SK-N-SH (cell line): ENCODE results near the gene BCAR3. TPM values are rescaled to one million over a fixed set of nuclear protein-coding genes. Genes with fewer than 3 reads are reported as not detected.

ENCODE experiments used
- CTCF ChIA-PET: fragments of 300-600, 350-600 bp; formaldehyde crosslinking; extraction: SDS; loops from one replicate; lab custom pipeline; 2021; lab: Yijun Ruan, JAX
- POLR2A ChIA-PET: fragments of 350-600 bp; sonication (Branson Sonifier 250); formaldehyde crosslinking; extraction: SDS; loops from one replicate; lab custom pipeline; 2020; ENCODE audit warnings: antibody characterized with exemption, inconsistent platforms; lab: Yijun Ruan, JAX
- DNase-seq: peaks from one replicate; pipeline ENCODE4 v3.0.0; 2012
- H2AFZ ChIP-seq: fragments of 200-600 bp; sonication (generic); 2 replicates; pipeline ENCODE4 v1.8.1; 2016; ENCODE audit warnings: antibody characterized with exemption, mild to moderate bottlenecking, low read depth
- H3F3A ChIP-seq: fragments of 200-600 bp; sonication (generic); replicated peaks from 2 replicates; pipeline ENCODE3; 2016; ENCODE audit warnings: antibody characterized with exemption, mild to moderate bottlenecking; ENCODE audit not compliant: insufficient read depth
- H3K27ac ChIP-seq, 2 experiments: fragments of 200-500 bp in 1 of 2; fragments of 200-600 bp in 1 of 2; sonication (Bioruptor generic) in 1 of 2; sonication (generic), shearing (Covaris generic) in 1 of 2; 2 replicates each; pipeline versions ENCODE4 v1.5.1 to v1.6.1; 2014 to 2016; ENCODE audit warnings: low read depth in 2 of 2, inconsistent platforms in 1 of 2, low read length in 1 of 2, mild to moderate bottlenecking in 1 of 2, mixed read lengths in 1 of 2
- H3K27me3 ChIP-seq: fragments of 200-600 bp; sonication (generic), shearing (Covaris generic); 2 replicates; pipeline ENCODE4 v1.6.1; 2016; ENCODE audit warnings: mixed run types; ENCODE audit not compliant: insufficient read depth
- H3K36me3 ChIP-seq, 2 experiments: fragments of 200-500 bp in 1 of 2; fragments of 200-600 bp in 1 of 2; sonication (Bioruptor generic) in 1 of 2; sonication (generic) in 1 of 2; replicated peaks in 1 of 2; 2 replicates each; pipeline versions ENCODE3 to v1.5.1; 2014 to 2016; ENCODE audit warnings: low read length in 1 of 2, mild to moderate bottlenecking in 1 of 2; ENCODE audit not compliant: insufficient read depth in 2 of 2, control insufficient read depth in 1 of 2
- H3K4me1 ChIP-seq, 2 experiments: fragments of 200-500 bp in 1 of 2; fragments of 200-600 bp in 1 of 2; sonication (Bioruptor generic) in 1 of 2; sonication (generic), shearing (Covaris generic) in 1 of 2; 2 replicates each; pipeline versions ENCODE4 v1.5.1 to v1.6.1; 2014 to 2016; ENCODE audit warnings: low read depth in 1 of 2, low read length in 1 of 2, mixed run types in 1 of 2; ENCODE audit not compliant: insufficient read depth in 2 of 2, control insufficient read depth in 1 of 2
- H3K4me2 ChIP-seq: fragments of 200-600 bp; sonication (generic), shearing (Covaris generic); 2 replicates; pipeline ENCODE4 v1.6.1; 2017; ENCODE audit warnings: mixed run types
- H3K4me3 ChIP-seq, 2 experiments: fragments of 200-500 bp in 1 of 2; fragments of 200-600 bp in 1 of 2; sonication (Bioruptor generic) in 1 of 2; sonication (generic), shearing (Covaris generic) in 1 of 2; 2 replicates each; pipeline versions ENCODE4 v1.5.1 to v1.8.1; 2014 to 2016; ENCODE audit warnings: low read depth in 2 of 2, inconsistent platforms in 1 of 2, low read length in 1 of 2, mild to moderate bottlenecking in 1 of 2, mixed read lengths in 1 of 2, moderate library complexity in 1 of 2
- H3K79me2 ChIP-seq: fragments of 200-600 bp; sonication (generic); 2 replicates; pipeline ENCODE4 v1.8.1; 2017; ENCODE audit warnings: mild to moderate bottlenecking; ENCODE audit not compliant: insufficient read depth
- H3K9ac ChIP-seq: fragments of 200-600 bp; sonication (generic); 2 replicates; pipeline ENCODE4 v1.6.1; 2017; ENCODE audit warnings: mixed run types
- H3K9me2 ChIP-seq: fragments of 200-600 bp; sonication (generic); 2 replicates; pipeline ENCODE4 v1.6.1; 2017; ENCODE audit warnings: mixed run types
- H3K9me3 ChIP-seq: fragments of 200-600 bp; sonication (generic); 2 replicates; pipeline ENCODE4 v1.6.1; 2017; ENCODE audit warnings: mixed run types, mild to moderate bottlenecking, moderate library complexity
- H4K20me1 ChIP-seq: fragments of 200-600 bp; sonication (generic); 2 replicates; pipeline ENCODE4 v1.6.1; 2017; ENCODE audit warnings: mild to moderate bottlenecking, mixed run types; ENCODE audit not compliant: insufficient read depth
- CHD2 ChIP-seq: fragments of 150-350 bp; IDR thresholded peaks from 2 replicates; pipeline ENCODE4 v1.6.1; 2018; ENCODE audit warnings: low read length; ENCODE audit not compliant: partially characterized antibody
- CTCF ChIP-seq: fragments of 200-600 bp; sonication (generic); IDR thresholded peaks from 2 replicates; pipeline ENCODE4 v1.6.1; 2017; ENCODE audit warnings: antibody characterized with exemption, mild to moderate bottlenecking, moderate library complexity
- FOSL2 ChIP-seq: IDR thresholded peaks from 2 replicates; pipeline ENCODE4 v1.4.0; 2012; ENCODE audit warnings: low read depth, mild to moderate bottlenecking, moderate library complexity, borderline replicate concordance
- FOXM1 ChIP-seq: IDR thresholded peaks from 2 replicates; pipeline ENCODE4 v1.4.0; 2012; ENCODE audit warnings: low read depth, mild to moderate bottlenecking
- GATA2 ChIP-seq: sonication (generic); formaldehyde crosslinking; IDR thresholded peaks from 2 replicates; pipeline ENCODE4 v1.5.0; 2020; ENCODE audit warnings: mild to moderate bottlenecking, missing genetic modification reagents
- JUND ChIP-seq: IDR thresholded peaks from 2 replicates; pipeline ENCODE4 v1.4.0; 2012
- MAX ChIP-seq: IDR thresholded peaks from 2 replicates; pipeline ENCODE4 v1.4.0; 2012; ENCODE audit warnings: low read depth
- PBX3 ChIP-seq: IDR thresholded peaks from 2 replicates; pipeline ENCODE4; 2012
- RCOR1 ChIP-seq: fragments of 150-350 bp; IDR thresholded peaks from 2 replicates; pipeline ENCODE4 v1.6.1; 2017; ENCODE audit warnings: antibody characterized with exemption, low read length
- REST ChIP-seq: IDR thresholded peaks from 2 replicates; pipeline ENCODE4 v1.6.1; 2012; ENCODE audit warnings: mild to moderate bottlenecking, low read depth, low read length, moderate library complexity
- RXRA ChIP-seq: IDR thresholded peaks from 2 replicates; pipeline ENCODE4 v1.4.0; 2012; ENCODE audit warnings: low read depth, mild to moderate bottlenecking, borderline replicate concordance
- TCF12 ChIP-seq: IDR thresholded peaks from 2 replicates; pipeline ENCODE4 v1.4.0; 2012
- USF1 ChIP-seq: IDR thresholded peaks from 2 replicates; pipeline ENCODE4 v1.4.0; 2012; ENCODE audit warnings: low read depth, borderline replicate concordance
- ZBTB33 ChIP-seq: IDR thresholded peaks from 2 replicates; pipeline ENCODE4 v1.4.0; 2012; ENCODE audit warnings: low read depth, borderline replicate concordance
- WGBS: methylation state at CpG from one replicate; pipeline ENCODE4 v1.1.6; 2017; ENCODE audit warnings: low lambda C conversion rate; 5-methylcytosine and 5-hydroxymethylcytosine counted together
- polyA plus RNA-seq, 3 experiments: library from polyadenylated mRNA; depleted of rRNA; stranded (reverse); fragments of >200 nt; gene quantifications; 2 replicates each; pipeline ENCODE4 v1.2.3, GENCODE V29; 2012

Gene BCAR3
- polyA plus RNA-seq, 1 of the 3 experiments (the other 2 are of a cell fraction): 58.4 TPM

- 82% methylated on average over 7 of the region's 7 CpGs for WGBS
- H3K4me2 ChIP-seq: no peak overlapping the region
- H2AFZ ChIP-seq: no peak overlapping the region
- ChIA-PET CTCF (interaction anchor here (0.6 to 2.2 kb wide), 4 partner anchors 19 to 192 kb away, joined by 3 to 9 read pairs (median 4); no protein-coding TSS in a partner anchor), POLR2A (no interaction called here)
- peaks cover 100% of the 10 kb centered on the region for H3K79me2 ChIP-seq
- DNase-seq: no peak
- H3K9ac ChIP-seq: no peak overlapping the region
- no peaks in the 10 kb centered on the region for H3K9me3 ChIP-seq
- H3F3A ChIP-seq: peaks cover 3% of the 10 kb centered on the region
- H4K20me1 ChIP-seq: peaks cover 80% of the 10 kb centered on the region
- no peak overlapping the region for H3K27ac ChIP-seq
- no peaks in the 10 kb centered on the region for H3K9me2 ChIP-seq
- TF ChIP-seq MAX (no peak), RXRA (no peak), RCOR1 (no peak), FOXM1 (no peak), JUND (no peak), ZBTB33 (no peak), USF1 (no peak), TCF12 (no peak), CTCF (no peak), REST (no peak), PBX3 (no peak), GATA2 (no peak), CHD2 (no peak), FOSL2 (no peak)
- H3K27me3 ChIP-seq: no peaks in the 10 kb centered on the region
- no peak overlapping the region for H3K4me3 ChIP-seq
- H3K4me1 ChIP-seq: peaks cover 0 to 7% of the 10 kb centered on the region in 2 experiments; a peak in 2 of 4 replicates
- H3K36me3 ChIP-seq: peaks cover 18 to 40% of the 10 kb centered on the region in 2 experiments
Observed at GRCh38 chr1:93652323-93652949, 29.2 kb downstream of the BCAR3 start.
